HCT116 (cell line): Measurements from ENCODE around the gene GDNF. TPM values are rescaled to one million over a fixed set of nuclear protein-coding genes. Genes with fewer than 3 reads are reported as not detected.

Experiments used
- ATAC-seq: fragments of 200-7000 bp; cut with Tn5 transposase; 2 replicates; pipeline ENCODE4 v1.9.1; 2020; ENCODE audit warnings: mild to moderate bottlenecking, moderate library complexity
- BruUV-seq: library from RNA; stranded (reverse); fragments of 400-500 nt; replicated peaks from 2 replicates; lab custom pipeline; 2021; lab: Mats Ljungman, UMichigan
- CTCF ChIA-PET: fragments of 300-600 bp; sonication (Branson Sonifier 250); formaldehyde crosslinking; loops from one replicate; lab custom pipeline; 2021; ENCODE audit warnings: antibody characterized with exemption; lab: Charles Lee
- POLR2A ChIA-PET: fragments of 300-600, 350-600 bp; sonication (Branson Sonifier 250); formaldehyde crosslinking; loops from one replicate; lab custom pipeline; 2021; ENCODE audit warnings: antibody characterized with exemption; lab: Charles Lee
- RAD21 ChIA-PET, 2 experiments: fragments of 300-600 bp; sonication (Branson Sonifier 250); formaldehyde crosslinking; loops; one replicate each; lab custom pipeline; 2023; ENCODE audit warnings: low total read pairs in 2 of 2; ENCODE audit not compliant: uncharacterized antibody in 2 of 2, unreplicated experiment in 2 of 2, low non-redundant PET in 1 of 2; lab: Charles Lee
- DNase-seq: peaks from one replicate; pipeline ENCODE4 v3.0.0-alpha.2; 2010; ENCODE audit warnings: low read depth, low spot score
- H2AFZ ChIP-seq: fragments of 200-600 bp; shearing (Covaris generic), sonication (generic); 2 replicates; pipeline ENCODE4 v1.6.1; 2017; ENCODE audit warnings: low read depth, mixed run types, mixed read lengths, antibody characterized with exemption, low read length; ENCODE audit not compliant: poor library complexity, severe bottlenecking
- H3K27ac ChIP-seq: 2 replicates; pipeline ENCODE4 v1.5.1; 2012; ENCODE audit warnings: low read depth, low read length
- H3K27me3 ChIP-seq: fragments of 200-600 bp; sonication (generic); 2 replicates; pipeline ENCODE4 v1.6.1; 2016; ENCODE audit warnings: mixed run types, low read length, mixed read lengths; ENCODE audit not compliant: insufficient read depth
- H3K36me3 ChIP-seq, 2 experiments: fragments of 200-500 bp in 1 of 2; fragments of 200-600 bp in 1 of 2; sonication (Bioruptor generic) in 1 of 2; sonication (generic) in 1 of 2; 2 replicates each; pipeline versions ENCODE4 v1.5.1 to v1.6.1; 2014 to 2016; ENCODE audit warnings: low read length in 2 of 2, inconsistent platforms in 1 of 2, mixed read lengths in 1 of 2, mixed run types in 1 of 2; ENCODE audit not compliant: insufficient read depth in 2 of 2, control insufficient read depth in 1 of 2
- H3K4me1 ChIP-seq, 2 experiments: fragments of 200-600 bp in 1 of 2; sonication (generic) in 1 of 2; 2 replicates each; pipeline versions ENCODE4 v1.5.1 to v1.6.1; 2012 to 2017; ENCODE audit warnings: low read length in 2 of 2, inconsistent platforms in 1 of 2, mild to moderate bottlenecking in 1 of 2, mixed read lengths in 1 of 2, mixed run types in 1 of 2, moderate library complexity in 1 of 2; ENCODE audit not compliant: insufficient read depth in 2 of 2, control insufficient read depth in 1 of 2
- H3K4me2 ChIP-seq: fragments of 200-600 bp; sonication (generic); 2 replicates; pipeline ENCODE4 v1.6.1; 2017; ENCODE audit warnings: mixed run types, low read length, mixed read lengths
- H3K4me3 ChIP-seq, 2 experiments: fragments of 200-600 bp in 1 of 2; sonication (generic) in 1 of 2; replicated peaks in 1 of 2; 2 replicates each; pipeline ENCODE4 v1.5.1; 2011 to 2016; ENCODE audit warnings: low read length in 2 of 2, control low read depth in 1 of 2, low read depth in 1 of 2, mild to moderate bottlenecking in 1 of 2, mixed read lengths in 1 of 2, mixed run types in 1 of 2
- H3K79me2 ChIP-seq: fragments of 200-600 bp; sonication (generic); 2 replicates; pipeline ENCODE4 v1.6.1; 2017; ENCODE audit warnings: mild to moderate bottlenecking, mixed run types, low read length, moderate library complexity, mixed read lengths; ENCODE audit not compliant: insufficient read depth
- H3K9ac ChIP-seq: fragments of 200-600 bp; sonication (generic); 2 replicates; pipeline ENCODE4 v1.6.1; 2016; ENCODE audit warnings: low read length, mixed read lengths
- H3K9me2 ChIP-seq: fragments of 200-600 bp; sonication (generic), shearing (Covaris generic); 2 replicates; pipeline ENCODE4 v1.6.1; 2017; ENCODE audit warnings: mixed run types, mild to moderate bottlenecking, moderate library complexity; ENCODE audit not compliant: insufficient read depth
- H3K9me3 ChIP-seq, 2 experiments: fragments of 200-500 bp in 1 of 2; fragments of 200-600 bp in 1 of 2; sonication (Bioruptor generic) in 1 of 2; sonication (generic) in 1 of 2; 2 replicates each; pipeline ENCODE4 v1.6.1; 2014 to 2017; ENCODE audit warnings: low read length in 2 of 2, mixed read lengths in 2 of 2, inconsistent platforms in 1 of 2, low read depth in 1 of 2, mild to moderate bottlenecking in 1 of 2, mixed run types in 1 of 2, moderate library complexity in 1 of 2; ENCODE audit not compliant: control insufficient read depth in 1 of 2, insufficient read depth in 1 of 2
- H4K20me1 ChIP-seq: fragments of 200-600 bp; sonication (generic), shearing (Covaris generic); 2 replicates; pipeline ENCODE4 v1.6.1; 2017; ENCODE audit warnings: mixed run types, mild to moderate bottlenecking, moderate library complexity; ENCODE audit not compliant: insufficient read depth
- CBX3 ChIP-seq: IDR thresholded peaks from 2 replicates; pipeline ENCODE4 v1.6.1; 2012; ENCODE audit warnings: low read depth
- CEBPB ChIP-seq: IDR thresholded peaks from 2 replicates; pipeline ENCODE4 v1.6.1; 2012; ENCODE audit warnings: low read depth
- CTCF ChIP-seq, 3 experiments: fragments of 200-600 bp in 1 of 3; sonication (generic) in 1 of 3; IDR thresholded peaks in 2 of 3; conservative IDR thresholded peaks in 1 of 3; 2 replicates each; pipeline ENCODE4 v1.5.1; 2012 to 2017; ENCODE audit warnings: low read depth in 2 of 3, low read length in 2 of 3, antibody characterized with exemption in 1 of 3, borderline replicate concordance in 1 of 3, control low read depth in 1 of 3, mild to moderate bottlenecking in 1 of 3, mixed read lengths in 1 of 3, mixed run types in 1 of 3, moderate library complexity in 1 of 3; ENCODE audit not compliant: insufficient read depth in 1 of 3
- EGR1 ChIP-seq: IDR thresholded peaks from 2 replicates; pipeline ENCODE4 v1.6.1; 2012; ENCODE audit warnings: low read depth
- ELF1 ChIP-seq: IDR thresholded peaks from 2 replicates; pipeline ENCODE4 v1.6.1; 2012; ENCODE audit warnings: low read depth, borderline replicate concordance
- EZH2phosphoT487 ChIP-seq: fragments of 200-600 bp; IDR thresholded peaks from 2 replicates; pipeline ENCODE4 v1.6.1; 2018; ENCODE audit warnings: antibody characterized with exemption, borderline replicate concordance
- FOSL1 ChIP-seq: IDR thresholded peaks from 2 replicates; pipeline ENCODE4 v1.6.1; 2012; ENCODE audit warnings: low read depth
- POLR2AphosphoS5 ChIP-seq: IDR thresholded peaks from 2 replicates; pipeline ENCODE4 v1.6.1; 2011; ENCODE audit warnings: mild to moderate bottlenecking, low read depth, low read length, moderate library complexity
- RAD21 ChIP-seq: IDR thresholded peaks from 2 replicates; pipeline ENCODE4 v1.6.1; 2012; ENCODE audit warnings: low read depth, mild to moderate bottlenecking
- REST ChIP-seq: IDR thresholded peaks from 2 replicates; pipeline ENCODE4 v1.6.1; 2012; ENCODE audit warnings: low read depth
- SIN3A ChIP-seq: IDR thresholded peaks from 2 replicates; pipeline ENCODE4 v1.6.1; 2012; ENCODE audit warnings: low read depth
- SRF ChIP-seq: IDR thresholded peaks from 2 replicates; pipeline ENCODE4 v1.6.1; 2012; ENCODE audit warnings: low read depth
- TCF7L2 ChIP-seq: IDR thresholded peaks from 2 replicates; pipeline ENCODE4 v1.7.0; 2011; ENCODE audit warnings: borderline replicate concordance, inconsistent platforms; ENCODE audit not compliant: insufficient read depth, insufficient read length; ENCODE audit errors: extremely low read depth
- YY1 ChIP-seq: IDR thresholded peaks from 2 replicates; pipeline ENCODE4 v1.6.1; 2011; ENCODE audit warnings: low read length, low read depth, moderate library complexity, mild to moderate bottlenecking; ENCODE audit not compliant: insufficient replicate concordance; ENCODE audit errors: extremely low read depth
- ZFX ChIP-seq: fragments of 450-650 bp; IDR thresholded peaks from 2 replicates; pipeline ENCODE4 v1.6.1; 2017
- intact Hi-C: fragments of 100-400 bp; cut with micrococcal nuclease; formaldehyde crosslinking; loops from 2 replicates; pipeline ENCODE4 v1.10.0; 2022
- total RNA-seq: library from RNA; stranded (reverse); gene quantifications from one replicate; pipeline ENCODE4 v1.2.1, GENCODE V29; 2021; ENCODE audit not compliant: unreplicated experiment
- TF ChIP-seq, protein P1 (sequence below): IDR thresholded peaks from 2 replicates; pipeline ENCODE4 v1.6.1; 2012
- TF ChIP-seq, protein P2 (sequence below): IDR thresholded peaks from 2 replicates; pipeline ENCODE4 v1.6.1; 2011; ENCODE audit warnings: mild to moderate bottlenecking, low read length, moderate library complexity; ENCODE audit not compliant: insufficient replicate concordance; ENCODE audit errors: extremely low read depth

GDNF gene
- total RNA-seq, 1 experiment from 2014 or later, result not detected

GRCh38 chr5:37858250-37858649 lies 18.4 kb upstream of the GDNF start:
- ChIA-PET CTCF (no interaction called here), RAD21 (no interaction called here), POLR2A (no interaction called here)
- Histone ChIP-seq H3K27me3 (no peaks in the 10 kb centered on the region; the same call in 1 of the 2 replicates), H3K4me2 (no peak overlapping the region), H3K9ac (no peak overlapping the region), H3K79me2 (no peaks in the 10 kb centered on the region), H2AFZ (no peak overlapping the region), H3K9me2 (no peaks in the 10 kb centered on the region), H3K9me3 (no peaks in the 10 kb centered on the region), H3K27ac (no peak overlapping the region), H4K20me1 (no peaks in the 10 kb centered on the region), H3K36me3 (no peaks in the 10 kb centered on the region), H3K4me1 (no peaks in the 10 kb centered on the region)
- intact Hi-C loops, result no loop called here
- no peak for ATAC-seq
- no TSS peak for BruUV-seq
- TF ChIP-seq FOSL1 (no peak), ELF1 (no peak), EGR1 (no peak), CEBPB (no peak), EZH2phosphoT487 (no peak), POLR2AphosphoS5 (no peak), CTCF (IDR thresholded peaks at IDR 0.05 in 2 of 3, conservative IDR thresholded peaks at IDR 0.05 in 1 of 3; ENCODE audit: borderline replicate concordance in 1 of 3, insufficient read depth in 1 of 3, low read depth in 2 of 3, low read length in 2 of 3) (no peak), CBX3 (no peak), ZFX (no peak), SRF (no peak), SIN3A (no peak), YY1 (no peak), REST (no peak), RAD21 (no peak), TCF7L2 (no peak)
- TF ChIP-seq, protein P1, sequence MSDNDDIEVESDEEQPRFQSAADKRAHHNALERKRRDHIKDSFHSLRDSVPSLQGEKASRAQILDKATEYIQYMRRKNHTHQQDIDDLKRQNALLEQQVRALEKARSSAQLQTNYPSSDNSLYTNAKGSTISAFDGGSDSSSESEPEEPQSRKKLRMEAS, result no peak
- TF ChIP-seq, protein P2, sequence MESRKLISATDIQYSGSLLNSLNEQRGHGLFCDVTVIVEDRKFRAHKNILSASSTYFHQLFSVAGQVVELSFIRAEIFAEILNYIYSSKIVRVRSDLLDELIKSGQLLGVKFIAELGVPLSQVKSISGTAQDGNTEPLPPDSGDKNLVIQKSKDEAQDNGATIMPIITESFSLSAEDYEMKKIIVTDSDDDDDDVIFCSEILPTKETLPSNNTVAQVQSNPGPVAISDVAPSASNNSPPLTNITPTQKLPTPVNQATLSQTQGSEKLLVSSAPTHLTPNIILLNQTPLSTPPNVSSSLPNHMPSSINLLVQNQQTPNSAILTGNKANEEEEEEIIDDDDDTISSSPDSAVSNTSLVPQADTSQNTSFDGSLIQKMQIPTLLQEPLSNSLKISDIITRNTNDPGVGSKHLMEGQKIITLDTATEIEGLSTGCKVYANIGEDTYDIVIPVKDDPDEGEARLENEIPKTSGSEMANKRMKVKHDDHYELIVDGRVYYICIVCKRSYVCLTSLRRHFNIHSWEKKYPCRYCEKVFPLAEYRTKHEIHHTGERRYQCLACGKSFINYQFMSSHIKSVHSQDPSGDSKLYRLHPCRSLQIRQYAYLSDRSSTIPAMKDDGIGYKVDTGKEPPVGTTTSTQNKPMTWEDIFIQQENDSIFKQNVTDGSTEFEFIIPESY, result no peak
- TF ChIP-seq, all 23 proteins: peak for 0
- no peak for DNase-seq
- H3K4me3 ChIP-seq, result no peak overlapping the region
